Suprapubic skin (tissue), 4 donors: ENCODE measurements around the gene GSTA5.
"Not testable (repeated sequence)": the region's sequence is repeated elsewhere in the genome, so short reads cannot be mapped to it uniquely, and the experiment has no call there.

Source experiments
- CTCF ChIP-seq, 2 donors: fragments of 200-600 bp in 1 of 2; fragments of 450-650 bp in 1 of 2; sonication (generic) in 1 of 2; IDR thresholded peaks; one replicate each; pipeline ENCODE4 v1.5.1; 2016 to 2019; ENCODE audit warnings: antibody characterized with exemption in 2 of 2, mild to moderate bottlenecking in 1 of 2, moderate library complexity in 1 of 2
- POLR2A ChIP-seq, 2 donors: fragments of 450-650 bp; IDR thresholded peaks; one replicate each; pipeline ENCODE4 v1.6.1; 2017; ENCODE audit warnings: antibody characterized with exemption in 2 of 2, mild to moderate bottlenecking in 2 of 2, moderate library complexity in 2 of 2
- POLR2AphosphoS5 ChIP-seq, 3 donors: sonication (generic); formaldehyde crosslinking; IDR thresholded peaks; one replicate each; pipeline ENCODE4 v1.6.1; 2017; ENCODE audit warnings: antibody characterized with exemption in 3 of 3

GRCh38 chr6:52868899-52869298 lies 28.3 kb upstream of the GSTA5 start:
- not testable (repeated sequence) for TF ChIP-seq CTCF, POLR2A, POLR2AphosphoS5 (IDR thresholded peaks at IDR 0.05)
